Loucy (cell line): Measurements from ENCODE around the gene LAMA4.

Experiments
- H2AFZ ChIP-seq: fragments of 200-600 bp; sonication (generic); 2 replicates; pipeline ENCODE4 v1.6.0; 2016; ENCODE audit warnings: antibody characterized with exemption, mild to moderate bottlenecking, low read length, moderate library complexity
- H3F3A ChIP-seq: fragments of 200-600 bp; 2 replicates; pipeline ENCODE4 v1.6.0; 2016; ENCODE audit warnings: antibody characterized with exemption, low read depth, mild to moderate bottlenecking
- H3K27me3 ChIP-seq: fragments of 200-600 bp; sonication (generic); 2 replicates; pipeline ENCODE4 v1.6.1; 2014; ENCODE audit warnings: low read length, mild to moderate bottlenecking; ENCODE audit not compliant: insufficient read depth, poor library complexity, severe bottlenecking
- H3K36me3 ChIP-seq: fragments of 200-600 bp; sonication (generic); 2 replicates; pipeline ENCODE4 v1.6.1; 2016; ENCODE audit warnings: low read length; ENCODE audit not compliant: insufficient read depth
- H3K4me1 ChIP-seq: fragments of 200-600 bp; sonication (generic); 2 replicates; pipeline ENCODE4 v1.5.1; 2014; ENCODE audit warnings: low read length, mild to moderate bottlenecking; ENCODE audit not compliant: insufficient read depth, poor library complexity, severe bottlenecking
- H3K4me2 ChIP-seq: fragments of 200-600 bp; sonication (generic); 2 replicates; pipeline ENCODE4 v1.6.0; 2014; ENCODE audit warnings: antibody characterized with exemption, low read length, low read depth, mild to moderate bottlenecking; ENCODE audit not compliant: poor library complexity, severe bottlenecking
- H3K4me3 ChIP-seq: fragments of 200-600 bp; sonication (generic); 2 replicates; pipeline ENCODE4 v1.5.1; 2014; ENCODE audit warnings: low read length, mild to moderate bottlenecking, mixed read lengths; ENCODE audit not compliant: poor library complexity, severe bottlenecking
- H3K79me2 ChIP-seq: fragments of 200-600 bp; sonication (generic); 2 replicates; pipeline ENCODE4 v1.6.1; 2014; ENCODE audit warnings: low read length; ENCODE audit not compliant: insufficient read depth
- H3K9ac ChIP-seq: fragments of 200-600 bp; sonication (generic); 2 replicates; pipeline ENCODE4 v1.6.0; 2014; ENCODE audit warnings: mild to moderate bottlenecking, low read depth, low read length, moderate library complexity; ENCODE audit not compliant: poor library complexity, severe bottlenecking
- H3K9me2 ChIP-seq: fragments of 200-600 bp; sonication (generic); replicated peaks from 2 replicates; pipeline ENCODE4 v1.6.1; 2016; ENCODE audit warnings: low read depth, low read length, mixed read lengths
- H3K9me3 ChIP-seq: fragments of 200-600 bp; sonication (generic); 2 replicates; pipeline ENCODE4 v1.6.1; 2014; ENCODE audit warnings: mild to moderate bottlenecking, antibody characterized with exemption, low read length, low read depth; ENCODE audit not compliant: insufficient read depth
- H4K20me1 ChIP-seq: fragments of 200-600 bp; sonication (generic); 2 replicates; pipeline ENCODE4 v1.6.0; 2014; ENCODE audit warnings: antibody characterized with exemption, low read length, mild to moderate bottlenecking; ENCODE audit not compliant: insufficient read depth, poor library complexity, severe bottlenecking
- CTCF ChIP-seq: fragments of 200-600 bp; sonication (generic); conservative IDR thresholded peaks from 2 replicates; pipeline ENCODE4 v1.5.1; 2014; ENCODE audit warnings: mild to moderate bottlenecking, antibody characterized with exemption, low read length
- EZH2phosphoT487 ChIP-seq: fragments of 200-600 bp; IDR thresholded peaks from 2 replicates; pipeline ENCODE4 v1.6.1; 2018; ENCODE audit warnings: antibody characterized with exemption, mild to moderate bottlenecking, moderate library complexity, borderline replicate concordance

Gene LAMA4

GRCh38 chr6:112150363-112150762 is 104.0 kb downstream of the LAMA4 start:
- H3K4me2 ChIP-seq = no peak overlapping the region
- H3K27me3 ChIP-seq = no peaks in the 10 kb centered on the region
- H3K9ac ChIP-seq = no peak overlapping the region
- H3K4me3 ChIP-seq = no peak overlapping the region
- no peaks in the 10 kb centered on the region for H4K20me1 ChIP-seq
- TF ChIP-seq EZH2phosphoT487 = no peak
- TF ChIP-seq CTCF = no peak
- H3K79me2 ChIP-seq = no peaks in the 10 kb centered on the region
- H3K36me3 ChIP-seq = no peaks in the 10 kb centered on the region
- H3K9me2 ChIP-seq = no peaks in the 10 kb centered on the region
- H3K9me3 ChIP-seq = no peaks in the 10 kb centered on the region
- H3K4me1 ChIP-seq = peaks cover under 1% of the 10 kb centered on the region
- H2AFZ ChIP-seq = no peak overlapping the region
- no peaks in the 10 kb centered on the region for H3F3A ChIP-seq

- no peak for TF ChIP-seq CTCF
- no peak for TF ChIP-seq EZH2phosphoT487
- Histone ChIP-seq H3K4me3 (no peak overlapping the region), H3F3A (no peaks in the 10 kb centered on the region), H3K4me2 (no peak overlapping the region), H3K27me3 (no peaks in the 10 kb centered on the region), H2AFZ (no peak overlapping the region), H3K9me3 (no peaks in the 10 kb centered on the region), H4K20me1 (no peaks in the 10 kb centered on the region), H3K36me3 (no peaks in the 10 kb centered on the region), H3K4me1 (no peaks in the 10 kb centered on the region), H3K9ac (no peak overlapping the region), H3K9me2 (no peaks in the 10 kb centered on the region), H3K79me2 (no peaks in the 10 kb centered on the region)
Measured at GRCh38 chr6:112149719-112150263, 104.6 kb downstream of the LAMA4 start.

GRCh38 chr6:112149236-112149635 is 105.1 kb downstream of the LAMA4 start:
- no peak overlapping the region for H2AFZ ChIP-seq
- no peaks in the 10 kb centered on the region for H3K9me2 ChIP-seq
- no peak for TF ChIP-seq EZH2phosphoT487
- TF ChIP-seq CTCF = no peak
- H3K4me2 ChIP-seq = no peak overlapping the region
- H3F3A ChIP-seq = no peaks in the 10 kb centered on the region
- H3K9ac ChIP-seq = no peak overlapping the region
- no peaks in the 10 kb centered on the region for H3K79me2 ChIP-seq
- no peaks in the 10 kb centered on the region for H3K9me3 ChIP-seq
- H3K36me3 ChIP-seq = no peaks in the 10 kb centered on the region
- no peaks in the 10 kb centered on the region for H3K4me1 ChIP-seq
- H3K27me3 ChIP-seq = no peaks in the 10 kb centered on the region
- no peak overlapping the region for H3K4me3 ChIP-seq
- no peaks in the 10 kb centered on the region for H4K20me1 ChIP-seq
